A549 (cell line): Measurements from ENCODE around the gene BICC1. TPM values are rescaled to one million over a fixed set of nuclear protein-coding genes. Genes with fewer than 3 reads are reported as not detected.

Source experiments
- ATAC-seq, 2 experiments: fragments of 200-7000 bp in 1 of 2; fragments of >200 bp in 1 of 2; cut with Nextera tagmentation in 1 of 2; cut with Tn5 transposase in 1 of 2; 3 replicates each; pipeline versions ENCODE4 v1.8.0 to v1.9.1; 2018 to 2020; ENCODE audit warnings: mild to moderate bottlenecking in 1 of 2, moderate library complexity in 1 of 2
- CTCF ChIA-PET: fragments of 300-600 bp; sonication (Branson Sonifier 250); formaldehyde crosslinking; extraction: SDS; loops from one replicate; lab custom pipeline; 2021; ENCODE audit warnings: antibody characterized with exemption, inconsistent platforms; lab: Yijun Ruan, JAX
- POLR2A ChIA-PET: fragments of 350-600 bp; formaldehyde crosslinking; extraction: SDS; loops from one replicate; lab custom pipeline; 2021; ENCODE audit warnings: antibody characterized with exemption, inconsistent platforms; lab: Yijun Ruan, JAX
- DNase-seq, 2 experiments: peaks; one replicate each; pipeline versions ENCODE4 v3.0.0 to v3.0.0-alpha.2; 2011 to 2016; ENCODE audit warnings: low read depth in 1 of 2, low spot score in 1 of 2
- FAIRE-seq: peaks from 2 replicates; lab custom pipeline; 2011; peaks lifted over from hg19 to GRCh38; lab: Jason Lieb, UNC
- H3K27ac ChIP-seq, 2 experiments: fragments of >200 bp; sonication (Bioruptor Twin); formaldehyde crosslinking; 3 replicates each; pipeline ENCODE4 v1.5.1; 2016 to 2017
- H3K4me1 ChIP-seq: fragments of >200 bp; sonication (Bioruptor Twin); formaldehyde crosslinking; 3 replicates; pipeline ENCODE4 v1.6.1; 2016
- H3K4me2 ChIP-seq: fragments of >200 bp; sonication (Bioruptor Twin); formaldehyde crosslinking; 3 replicates; pipeline ENCODE4 v1.6.1; 2016
- H3K4me3 ChIP-seq: fragments of >200 bp; sonication (Bioruptor Twin); formaldehyde crosslinking; 3 replicates; pipeline ENCODE4 v1.5.1; 2016
- H3K9me3 ChIP-seq: fragments of >200 bp; sonication (Bioruptor Twin); formaldehyde crosslinking; 3 replicates; pipeline ENCODE4 v1.6.1; 2016
- ATOH8 ChIP-seq: fragments of 250-450 bp; sonication (Bioruptor Pico); IDR thresholded peaks from 2 replicates; pipeline ENCODE4 v1.5.0; 2020; ENCODE audit warnings: low read depth, mild to moderate bottlenecking, moderate library complexity
- CBX2 ChIP-seq: fragments of 200-600 bp; sonication (generic); IDR thresholded peaks from 2 replicates; pipeline ENCODE4 v1.6.1; 2016; ENCODE audit warnings: low read depth, mild to moderate bottlenecking, borderline replicate concordance
- CTCF ChIP-seq: fragments of >200 bp; sonication (Bioruptor Twin); formaldehyde crosslinking; IDR thresholded peaks from 3 replicates; pipeline ENCODE4 v1.5.1; 2016
- EP300 ChIP-seq, 2 experiments: fragments of >200 bp; sonication (Bioruptor Twin); formaldehyde crosslinking; IDR thresholded peaks; 2 replicates in 1 of 2; 3 replicates in 1 of 2; pipeline ENCODE4 v1.6.1; 2016 to 2017
- FOXS1 ChIP-seq: fragments of 250-450 bp; sonication (Bioruptor Pico); IDR thresholded peaks from 2 replicates; pipeline ENCODE4 v1.5.0; 2020; ENCODE audit warnings: mild to moderate bottlenecking, moderate library complexity
- GATA3 ChIP-seq: IDR thresholded peaks from 2 replicates; pipeline ENCODE4 v1.6.1; 2012; ENCODE audit warnings: borderline replicate concordance
- HES2 ChIP-seq: fragments of >200 bp; sonication (Bioruptor Twin); formaldehyde crosslinking; IDR thresholded peaks from 2 replicates; pipeline ENCODE4 v1.6.1; 2016
- HEYL ChIP-seq: fragments of 250-450 bp; sonication (Bioruptor Pico); IDR thresholded peaks from 2 replicates; pipeline ENCODE4 v1.8.0; 2021; ENCODE audit warnings: mild to moderate bottlenecking, moderate library complexity
- JUN ChIP-seq, 2 experiments: fragments of >200 bp; sonication (Bioruptor Twin); formaldehyde crosslinking; IDR thresholded peaks; 2 replicates in 1 of 2; 3 replicates in 1 of 2; pipeline ENCODE4 v1.6.1; 2016 to 2017
- MAZ ChIP-seq: fragments of 150-350 bp; IDR thresholded peaks from 2 replicates; pipeline ENCODE4 v1.6.1; 2014; ENCODE audit warnings: antibody characterized with exemption, low read depth, low read length, borderline replicate concordance
- NFE2L2 ChIP-seq: fragments of 150-350 bp; conservative IDR thresholded peaks from 2 replicates; pipeline ENCODE4 v1.6.1; 2014; ENCODE audit warnings: low read length
- PBX3 ChIP-seq: IDR thresholded peaks from 2 replicates; pipeline ENCODE4 v1.6.1; 2012
- POLR2A ChIP-seq: IDR thresholded peaks from 2 replicates; pipeline ENCODE4 v1.6.1; 2012; ENCODE audit warnings: mild to moderate bottlenecking, low read length
- RAD21 ChIP-seq, 2 experiments: fragments of >200 bp in 1 of 2; sonication (Bioruptor Twin) in 1 of 2; formaldehyde crosslinking in 1 of 2; IDR thresholded peaks in 1 of 2; conservative IDR thresholded peaks in 1 of 2; 2 replicates in 1 of 2; 3 replicates in 1 of 2; pipeline ENCODE4 v1.6.1; 2012 to 2018; ENCODE audit warnings: inconsistent platforms in 1 of 2
- RCOR1 ChIP-seq: fragments of 150-350 bp; IDR thresholded peaks from 2 replicates; pipeline ENCODE4 v1.6.1; 2014; ENCODE audit warnings: antibody characterized with exemption, low read length, low read depth
- SMC3 ChIP-seq: fragments of >200 bp; sonication (Bioruptor Twin); formaldehyde crosslinking; IDR thresholded peaks from 3 replicates; pipeline ENCODE4 v1.6.1; 2018; ENCODE audit warnings: inconsistent platforms
- USF2 ChIP-seq: fragments of 450-650 bp; IDR thresholded peaks from 2 replicates; pipeline ENCODE4 v1.6.1; 2014; ENCODE audit warnings: antibody characterized with exemption
- WGBS: methylation state at CpG from one replicate; pipeline ENCODE4 v1.1.6; 2017; ENCODE audit errors: missing lambda C conversion rate; 5-methylcytosine and 5-hydroxymethylcytosine counted together
- polyA minus RNA-seq: library from RNA; depleted of rRNA, polyadenylated mRNA; stranded (reverse); fragments of >200 nt; gene quantifications from 2 replicates; pipeline ENCODE4 v1.2.3, GENCODE V29; 2011; rRNA and poly(A)+ RNA removed
- polyA plus RNA-seq, 4 experiments: library from polyadenylated mRNA; depleted of rRNA in 3 of 4; stranded (reverse); fragments of >200 nt; fragmentation: RNase III in 1 of 4; extraction: RNeasy Plus Mini Kit Qiagen cat#74134 plus additional on column Dnase treatment in 1 of 4; gene quantifications; 2 replicates in 3 of 4; 3 replicates in 1 of 4; pipeline ENCODE4 v1.2.3, GENCODE V29; 2011 to 2017
- TF ChIP-seq, protein P1 (sequence below): fragments of >200 bp; sonication (Bioruptor Twin); formaldehyde crosslinking; IDR thresholded peaks from 3 replicates; pipeline ENCODE4 v1.6.1; 2016
- TF ChIP-seq, protein P2 (sequence below): IDR thresholded peaks from 2 replicates; pipeline ENCODE4 v1.6.1; 2012; ENCODE audit warnings: low read depth, borderline replicate concordance

Gene BICC1, protein sequence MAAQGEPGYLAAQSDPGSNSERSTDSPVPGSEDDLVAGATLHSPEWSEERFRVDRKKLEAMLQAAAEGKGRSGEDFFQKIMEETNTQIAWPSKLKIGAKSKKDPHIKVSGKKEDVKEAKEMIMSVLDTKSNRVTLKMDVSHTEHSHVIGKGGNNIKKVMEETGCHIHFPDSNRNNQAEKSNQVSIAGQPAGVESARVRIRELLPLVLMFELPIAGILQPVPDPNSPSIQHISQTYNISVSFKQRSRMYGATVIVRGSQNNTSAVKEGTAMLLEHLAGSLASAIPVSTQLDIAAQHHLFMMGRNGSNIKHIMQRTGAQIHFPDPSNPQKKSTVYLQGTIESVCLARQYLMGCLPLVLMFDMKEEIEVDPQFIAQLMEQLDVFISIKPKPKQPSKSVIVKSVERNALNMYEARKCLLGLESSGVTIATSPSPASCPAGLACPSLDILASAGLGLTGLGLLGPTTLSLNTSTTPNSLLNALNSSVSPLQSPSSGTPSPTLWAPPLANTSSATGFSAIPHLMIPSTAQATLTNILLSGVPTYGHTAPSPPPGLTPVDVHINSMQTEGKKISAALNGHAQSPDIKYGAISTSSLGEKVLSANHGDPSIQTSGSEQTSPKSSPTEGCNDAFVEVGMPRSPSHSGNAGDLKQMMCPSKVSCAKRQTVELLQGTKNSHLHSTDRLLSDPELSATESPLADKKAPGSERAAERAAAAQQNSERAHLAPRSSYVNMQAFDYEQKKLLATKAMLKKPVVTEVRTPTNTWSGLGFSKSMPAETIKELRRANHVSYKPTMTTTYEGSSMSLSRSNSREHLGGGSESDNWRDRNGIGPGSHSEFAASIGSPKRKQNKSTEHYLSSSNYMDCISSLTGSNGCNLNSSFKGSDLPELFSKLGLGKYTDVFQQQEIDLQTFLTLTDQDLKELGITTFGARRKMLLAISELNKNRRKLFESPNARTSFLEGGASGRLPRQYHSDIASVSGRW
- 36.9 and 50.7 TPM in 2 replicates for polyA plus RNA-seq (2011; rRNA removed)
- 7.3 and 9.6 TPM in 2 replicates for polyA plus RNA-seq (2012; cell fraction: cytosol; rRNA removed)
- 6.3 and 10.1 TPM in 2 replicates for polyA plus RNA-seq (2012; cell fraction: nucleus; rRNA removed)
- 52.4 to 57.7 TPM (median 56.8 TPM) in 3 replicates for polyA plus RNA-seq (2017; fragmentation: RNase III; extraction: RNeasy Plus Mini Kit Qiagen cat#74134 plus additional on column Dnase treatment)
- 155 and 169 TPM in 2 replicates for polyA minus RNA-seq

GRCh38 chr10:58512491-58513187, at the start of gene BICC1:
BICC1 (plus strand) TSS chr10:58512872; CDS start chr10:58513144, 272 bp downstream.
- Histone ChIP-seq H3K9me3 (no peaks in the 10 kb centered on the region), H3K4me2 (peak within 1 kb of the TSS; percentile 85), H3K4me3 (peak within 1 kb of the TSS; percentile 69), H3K4me1 (peaks cover 16% of the 10 kb centered on the region), H3K27ac (peak within 1 kb of the TSS; percentile 91 to 99)
- CTCF ChIA-PET = interaction anchor here (0.8 to 4.4 kb wide), 9 partner anchors 21 to 131 kb away, joined by 3 to 25 read pairs (median 3); no protein-coding TSS in a partner anchor
- POLR2A ChIA-PET = interaction anchor here (0.9 to 3.9 kb wide), 3 partner anchors 44 to 177 kb away, joined by 3 to 34 read pairs (median 8); no protein-coding TSS in a partner anchor
- peak; percentile 74 to 79 for ATAC-seq
- FAIRE-seq = no peak
- TF ChIP-seq USF2 (peak; percentile 33; the same call in 1 of the 2 replicates), EP300 (IDR thresholded peaks at IDR 0.05) (no peak), JUN (IDR thresholded peaks at IDR 0.05) (peak in 1 of 2 experiments; percentile 83; a peak in 3 of 5 replicates), ATOH8 (CRISPR knock-in tag) (no peak), POLR2A (peak; percentile 50; the same call in 1 of the 2 replicates), NFE2L2 (no peak), RAD21 (conservative IDR thresholded peaks at IDR 0.05 in 1 of 2, IDR thresholded peaks at IDR 0.05 in 1 of 2) (peak in 1 of 2 experiments; percentile 33; a peak in 1 of 5 replicates), SMC3 (peak; percentile 31; the same call in 1 of the 3 replicates), MAZ (no peak), CTCF (peak; percentile 29; the same call in 2 of the 3 replicates)
- TF ChIP-seq, protein P1, sequence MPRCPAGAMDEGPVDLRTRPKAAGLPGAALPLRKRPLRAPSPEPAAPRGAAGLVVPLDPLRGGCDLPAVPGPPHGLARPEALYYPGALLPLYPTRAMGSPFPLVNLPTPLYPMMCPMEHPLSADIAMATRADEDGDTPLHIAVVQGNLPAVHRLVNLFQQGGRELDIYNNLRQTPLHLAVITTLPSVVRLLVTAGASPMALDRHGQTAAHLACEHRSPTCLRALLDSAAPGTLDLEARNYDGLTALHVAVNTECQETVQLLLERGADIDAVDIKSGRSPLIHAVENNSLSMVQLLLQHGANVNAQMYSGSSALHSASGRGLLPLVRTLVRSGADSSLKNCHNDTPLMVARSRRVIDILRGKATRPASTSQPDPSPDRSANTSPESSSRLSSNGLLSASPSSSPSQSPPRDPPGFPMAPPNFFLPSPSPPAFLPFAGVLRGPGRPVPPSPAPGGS = peak; percentile 32; the same call in 2 of the 3 replicates
- TF ChIP-seq, all 56 proteins: peak for 7
- DNase-seq = peak; percentile 47 to 55
- WGBS = under 1% methylated on average over 19 of the region's 82 CpGs

DNA sequence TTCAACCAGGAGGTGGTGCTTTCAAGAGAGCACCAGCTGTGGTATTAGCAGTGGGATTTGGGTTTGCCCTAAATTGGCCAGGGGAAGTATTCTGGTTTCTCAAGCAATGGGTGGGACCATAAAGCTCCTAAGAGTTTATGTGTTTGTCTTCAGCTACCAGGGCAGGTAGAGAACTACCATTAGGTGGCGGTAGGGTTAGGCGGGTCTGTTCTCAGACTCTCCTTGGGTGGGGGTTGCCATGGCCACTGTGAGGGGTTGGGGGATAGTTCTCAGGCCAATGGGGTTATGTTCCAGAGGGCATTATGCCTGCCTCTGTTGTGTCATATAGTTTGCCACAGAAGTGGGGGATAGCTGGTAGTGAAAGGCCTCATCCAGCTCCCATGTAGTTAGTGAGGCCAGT, 47.7 kb upstream of the BICC1 start:
- Histone ChIP-seq H3K9me3 (peaks cover 15% of the 10 kb centered on the region; the same call in 2 of the 3 replicates), H3K4me2 (no peak overlapping the region), H3K4me1 (peaks cover 28% of the 10 kb centered on the region), H3K4me3 (no peak overlapping the region), H3K27ac (peak overlapping the region in 1 of 2 experiments; percentile 38; a peak in 3 of 6 replicates)
- POLR2A ChIA-PET = no interaction called here
- no peak for DNase-seq
- CTCF ChIA-PET = interaction anchor here (1.4 to 1.6 kb wide), 2 partner anchors 14 to 27 kb away, joined by 5 to 8 read pairs; no protein-coding TSS in a partner anchor
- 100% methylated on average over 2 of the region's 2 CpGs for WGBS
- FAIRE-seq = no peak
- no peak for ATAC-seq
- TF ChIP-seq GATA3 = no peak
- TF ChIP-seq, protein P2, sequence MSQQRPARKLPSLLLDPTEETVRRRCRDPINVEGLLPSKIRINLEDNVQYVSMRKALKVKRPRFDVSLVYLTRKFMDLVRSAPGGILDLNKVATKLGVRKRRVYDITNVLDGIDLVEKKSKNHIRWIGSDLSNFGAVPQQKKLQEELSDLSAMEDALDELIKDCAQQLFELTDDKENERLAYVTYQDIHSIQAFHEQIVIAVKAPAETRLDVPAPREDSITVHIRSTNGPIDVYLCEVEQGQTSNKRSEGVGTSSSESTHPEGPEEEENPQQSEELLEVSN = no peak
- TF ChIP-seq PBX3 = no peak
- TF ChIP-seq HES2 = no peak
- TF ChIP-seq CBX2 = no peak
- no peak for TF ChIP-seq HEYL (CRISPR knock-in tag)
- no peak for TF ChIP-seq FOXS1 (CRISPR knock-in tag)
- no peak for TF ChIP-seq EP300 (IDR thresholded peaks at IDR 0.05)
- TF ChIP-seq SMC3 = no peak
- no peak for TF ChIP-seq RCOR1
- TF ChIP-seq CTCF = no peak
